HepG2 (cell line): ENCODE measurements around the gene OR10H1. TPM values are rescaled to one million over a fixed set of nuclear protein-coding genes. Genes with fewer than 3 reads are reported as not detected.

ENCODE experiments used
- ARNT ChIP-seq: fragments of 450-650 bp; IDR thresholded peaks from 2 replicates; pipeline ENCODE4 v1.6.1; 2017
- DNMT1 ChIP-seq: sonication (generic); formaldehyde crosslinking; IDR thresholded peaks from 2 replicates; pipeline ENCODE4 v1.5.1; 2020; ENCODE audit warnings: mild to moderate bottlenecking, missing genetic modification reagents
- HOXD1 ChIP-seq: sonication (generic); formaldehyde crosslinking; IDR thresholded peaks from 2 replicates; pipeline ENCODE4 v1.5.0; 2020; ENCODE audit warnings: missing genetic modification reagents
- PCBP1 ChIP-seq: fragments of 200-400 bp; formaldehyde crosslinking; IDR thresholded peaks from 2 replicates; pipeline ENCODE4 v1.6.1; 2017; ENCODE audit warnings: mild to moderate bottlenecking, low read depth, low read length, borderline replicate concordance
- RARG ChIP-seq: sonication (generic); formaldehyde crosslinking; IDR thresholded peaks from 2 replicates; pipeline ENCODE4 v1.4.0; 2020; ENCODE audit warnings: low read depth, mild to moderate bottlenecking, missing genetic modification reagents
- ZEB1 ChIP-seq: IDR thresholded peaks from 2 replicates; pipeline ENCODE4 v1.6.1; 2012; ENCODE audit warnings: mild to moderate bottlenecking, low read depth, inconsistent platforms; ENCODE audit not compliant: insufficient replicate concordance
- ZNF335 ChIP-seq: sonication (generic); formaldehyde crosslinking; IDR thresholded peaks from 2 replicates; pipeline ENCODE4 v1.4.0; 2020; ENCODE audit warnings: missing genetic modification reagents
- ZNF557 ChIP-seq: sonication (generic); formaldehyde crosslinking; IDR thresholded peaks from 2 replicates; pipeline ENCODE4 v1.4.0; 2020; ENCODE audit warnings: missing genetic modification reagents
- ZNF776 ChIP-seq: sonication (generic); formaldehyde crosslinking; IDR thresholded peaks from 2 replicates; pipeline ENCODE4 v1.4.0; 2020; ENCODE audit warnings: mild to moderate bottlenecking, missing genetic modification reagents
- polyA plus RNA-seq, 8 experiments: library from polyadenylated mRNA; depleted of rRNA in 3 of 8; stranded (reverse) in 7 of 8; unstranded in 1 of 8; fragments of >200 nt; fragmentation: Illumina TruSeq in 4 of 8; extraction: Trizol in 4 of 8; gene quantifications; 2 replicates each; pipeline versions ENCODE4 v1.2.1 to v1.2.3, GENCODE V29; 2011 to 2016; ENCODE audit warnings: low read depth in 4 of 8, missing spikeins in 1 of 8, mixed read lengths in 1 of 8; ENCODE audit not compliant: insufficient read depth in 1 of 8
- total RNA-seq, 5 experiments: library from RNA; depleted of rRNA; stranded (reverse); fragments of >200 nt; fragmentation: Illumina TruSeq; extraction: Trizol; gene quantifications; 2 replicates each; pipeline ENCODE4 v1.2.3, GENCODE V29; 2016; ENCODE audit warnings: low read depth in 1 of 5
- TF ChIP-seq, protein P1 (sequence below): sonication (generic); formaldehyde crosslinking; IDR thresholded peaks from 2 replicates; pipeline ENCODE4 v1.8.1; 2023; ENCODE audit warnings: mild to moderate bottlenecking, moderate library complexity, missing genetic modification reagents
- TF ChIP-seq, protein P2 (sequence below), 2 experiments: IDR thresholded peaks; 2 replicates each; pipeline ENCODE4 v1.6.1; 2011 to 2012; ENCODE audit warnings: low read length in 2 of 2, borderline replicate concordance in 1 of 2, low read depth in 1 of 2, mild to moderate bottlenecking in 1 of 2, moderate library complexity in 1 of 2
- TF ChIP-seq, protein P3 (sequence below): sonication (generic); formaldehyde crosslinking; IDR thresholded peaks from 2 replicates; pipeline ENCODE4 v1.5.0; 2020; ENCODE audit warnings: missing genetic modification reagents

The OR10H1 gene
- total and polyA plus RNA-seq, 2 of the 13 experiments (the other 11 are each of a cell fraction or from before 2014, with no cell fraction given): not detected

DNA sequence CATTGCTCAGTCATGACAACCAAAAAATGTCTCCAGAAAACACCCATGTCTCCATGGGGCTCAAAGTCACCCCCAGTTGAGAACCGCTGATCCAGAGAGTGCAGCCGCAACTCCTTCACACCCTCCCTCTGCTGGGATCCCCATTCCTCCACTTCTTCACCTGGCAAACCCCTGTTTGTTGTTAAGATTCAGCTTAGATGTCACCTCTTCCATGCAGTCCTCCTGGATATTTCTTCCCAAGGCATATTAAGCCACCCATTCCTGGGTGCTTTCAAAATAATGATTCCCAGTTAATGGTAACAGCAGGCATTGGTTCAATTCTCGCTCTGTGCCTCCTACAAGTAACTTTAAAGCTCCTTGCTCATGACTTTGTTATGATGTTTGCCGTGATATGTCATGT, 4.0 kb downstream of the OR10H1 start (continued):
- TF ChIP-seq PCBP1 (no peak), DNMT1 (CRISPR knock-in tag) (no peak), ZNF557 (CRISPR knock-in tag) (no peak), ARNT (no peak), ZNF335 (no peak), HOXD1 (CRISPR knock-in tag) (no peak), ZNF776 (CRISPR knock-in tag) (no peak), RARG (CRISPR knock-in tag) (no peak), ZEB1 (no peak)
- TF ChIP-seq, protein P1, sequence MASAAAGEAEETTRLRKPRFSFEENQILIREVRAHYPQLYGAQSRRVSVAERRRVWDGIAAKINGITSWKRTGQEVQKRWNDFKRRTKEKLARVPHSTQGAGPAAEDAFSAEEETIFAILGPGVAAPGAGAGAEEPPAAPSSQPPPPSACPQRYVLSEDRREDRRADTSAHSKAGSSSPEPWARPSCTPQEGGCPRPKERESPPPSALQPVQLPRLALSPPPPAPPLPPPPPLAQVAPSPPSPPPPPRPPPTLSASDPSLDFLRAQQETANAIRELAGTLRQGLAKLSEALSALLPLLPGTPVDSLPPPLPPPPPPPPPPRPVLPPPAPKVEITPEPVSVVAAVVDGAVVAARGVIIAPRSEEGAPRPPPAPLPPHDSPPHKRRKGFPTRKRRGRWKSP (CRISPR knock-in tag): no peak
- TF ChIP-seq, protein P2, sequence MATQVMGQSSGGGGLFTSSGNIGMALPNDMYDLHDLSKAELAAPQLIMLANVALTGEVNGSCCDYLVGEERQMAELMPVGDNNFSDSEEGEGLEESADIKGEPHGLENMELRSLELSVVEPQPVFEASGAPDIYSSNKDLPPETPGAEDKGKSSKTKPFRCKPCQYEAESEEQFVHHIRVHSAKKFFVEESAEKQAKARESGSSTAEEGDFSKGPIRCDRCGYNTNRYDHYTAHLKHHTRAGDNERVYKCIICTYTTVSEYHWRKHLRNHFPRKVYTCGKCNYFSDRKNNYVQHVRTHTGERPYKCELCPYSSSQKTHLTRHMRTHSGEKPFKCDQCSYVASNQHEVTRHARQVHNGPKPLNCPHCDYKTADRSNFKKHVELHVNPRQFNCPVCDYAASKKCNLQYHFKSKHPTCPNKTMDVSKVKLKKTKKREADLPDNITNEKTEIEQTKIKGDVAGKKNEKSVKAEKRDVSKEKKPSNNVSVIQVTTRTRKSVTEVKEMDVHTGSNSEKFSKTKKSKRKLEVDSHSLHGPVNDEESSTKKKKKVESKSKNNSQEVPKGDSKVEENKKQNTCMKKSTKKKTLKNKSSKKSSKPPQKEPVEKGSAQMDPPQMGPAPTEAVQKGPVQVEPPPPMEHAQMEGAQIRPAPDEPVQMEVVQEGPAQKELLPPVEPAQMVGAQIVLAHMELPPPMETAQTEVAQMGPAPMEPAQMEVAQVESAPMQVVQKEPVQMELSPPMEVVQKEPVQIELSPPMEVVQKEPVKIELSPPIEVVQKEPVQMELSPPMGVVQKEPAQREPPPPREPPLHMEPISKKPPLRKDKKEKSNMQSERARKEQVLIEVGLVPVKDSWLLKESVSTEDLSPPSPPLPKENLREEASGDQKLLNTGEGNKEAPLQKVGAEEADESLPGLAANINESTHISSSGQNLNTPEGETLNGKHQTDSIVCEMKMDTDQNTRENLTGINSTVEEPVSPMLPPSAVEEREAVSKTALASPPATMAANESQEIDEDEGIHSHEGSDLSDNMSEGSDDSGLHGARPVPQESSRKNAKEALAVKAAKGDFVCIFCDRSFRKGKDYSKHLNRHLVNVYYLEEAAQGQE (IDR thresholded peaks at IDR 0.05; ENCODE audit: borderline replicate concordance in 1 of 2, low read depth in 1 of 2, low read length in 2 of 2): no peak
- TF ChIP-seq, protein P3, sequence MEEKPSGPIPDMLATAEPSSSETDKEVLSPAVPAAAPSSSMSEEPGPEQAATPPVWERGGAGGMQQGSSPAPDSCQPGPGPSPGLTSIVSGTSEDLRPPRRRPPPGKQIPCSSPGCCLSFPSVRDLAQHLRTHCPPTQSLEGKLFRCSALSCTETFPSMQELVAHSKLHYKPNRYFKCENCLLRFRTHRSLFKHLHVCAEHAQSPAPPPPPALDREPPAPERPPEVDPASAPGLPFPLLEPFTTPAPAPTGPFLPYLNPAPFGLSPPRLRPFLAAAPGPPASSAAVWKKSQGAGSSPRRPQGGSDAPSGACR (CRISPR knock-in tag): no peak
